Gastrocnemius medialis (tissue), 4 donors: ENCODE data around the gene DOCK4. TPM values are rescaled to one million over a fixed set of nuclear protein-coding genes. Genes with fewer than 3 reads are reported as not detected.

ENCODE experiments used
- ATAC-seq, 2 donors: fragments of 150-250 bp; one replicate each; pipeline ENCODE4 v1.9.1; 2016
- DNase-seq, 2 donors: peaks; one replicate each; pipeline ENCODE4 v3.0.0-alpha.2; 2019
- H3K27ac ChIP-seq, 4 donors: fragments of 200-600 bp; sonication (generic); 1 replicate in 1 of 4; 2 replicates in 3 of 4; pipeline ENCODE4 v1.5.1; 2016 to 2018; ENCODE audit warnings: mild to moderate bottlenecking in 2 of 4, moderate library complexity in 1 of 4
- H3K27me3 ChIP-seq, 3 donors: fragments of 200-600 bp; sonication (generic) in 2 of 3; 1 replicate in 1 of 3; 2 replicates in 2 of 3; pipeline versions ENCODE4 v1.5.1 to v1.6.0; 2016 to 2019; ENCODE audit warnings: mild to moderate bottlenecking in 1 of 3, moderate library complexity in 1 of 3
- H3K36me3 ChIP-seq, 2 donors: fragments of 200-600 bp; sonication (generic) in 1 of 2; one replicate each; pipeline ENCODE4 v1.5.1; 2017 to 2018
- H3K4me1 ChIP-seq, 2 donors: fragments of 200-600 bp; sonication (generic) in 1 of 2; one replicate each; pipeline ENCODE4 v1.5.1; 2016 to 2017; ENCODE audit warnings: mild to moderate bottlenecking in 2 of 2
- H3K4me3 ChIP-seq, 4 donors: fragments of 200-600 bp; sonication (generic) in 3 of 4; 1 replicate in 1 of 4; 2 replicates in 3 of 4; pipeline ENCODE4 v1.5.1; 2016 to 2019; ENCODE audit warnings: mild to moderate bottlenecking in 2 of 4
- H3K9me3 ChIP-seq, 3 donors: fragments of 200-600 bp; sonication (generic) in 2 of 3; 1 replicate in 1 of 3; 2 replicates in 2 of 3; pipeline ENCODE4 v1.5.1; 2016 to 2019
- CTCF ChIP-seq, 5 experiments: fragments of 450-650 bp in 3 of 5; fragments of 200-600 bp in 2 of 5; sonication (generic) in 2 of 5; IDR thresholded peaks in 4 of 5; conservative IDR thresholded peaks in 1 of 5; 1 replicate in 4 of 5; 2 replicates in 1 of 5; pipeline ENCODE4 v1.5.1; 2016 to 2019; ENCODE audit warnings: antibody characterized with exemption in 5 of 5, mild to moderate bottlenecking in 3 of 5, moderate library complexity in 3 of 5
- POLR2A ChIP-seq, 2 donors: fragments of 450-650 bp; IDR thresholded peaks; one replicate each; pipeline ENCODE4 v1.6.1; 2017; ENCODE audit warnings: antibody characterized with exemption in 2 of 2, mild to moderate bottlenecking in 2 of 2, moderate library complexity in 2 of 2
- in situ Hi-C, 4 donors: fragments of 200-750 bp; cut with MboI; loops; one replicate each; pipeline versions ENCODE4 v1.15.0 to v1.8.0; 2017; ENCODE audit warnings: low sequenced_read_pairs in 4 of 4
- intact Hi-C: fragments of 100-400 bp; cut with DNase I; formaldehyde crosslinking; loops from one replicate; pipeline ENCODE4 v1.15.1; 2023; ENCODE audit warnings: low total_unique reads
- total RNA-seq, 4 donors: library from RNA; depleted of rRNA; stranded (reverse); fragments of >200 nt; gene quantifications; one replicate each; pipeline versions ENCODE4 v1.1.0 to v1.2.3, GENCODE V29; 2016

DOCK4 gene
- total RNA-seq, 4 donors from 2014 or later: 8.7 to 12.0 (median 10.2) TPM

GRCh38 chr7:111982804-111983203 lies 223.4 kb downstream of the DOCK4 start:
- ATAC-seq: no peak
- in situ Hi-C loops: no loop called here
- peaks cover 0 to 5% of the 10 kb centered on the region in 2 donors for H3K4me1 ChIP-seq
- H3K27me3 ChIP-seq: no peaks in the 10 kb centered on the region
- no peak overlapping the region for H3K4me3 ChIP-seq
- intact Hi-C loops: no loop called here
- DNase-seq: no peak
- no peak overlapping the region for H3K27ac ChIP-seq
- no peaks in the 10 kb centered on the region for H3K36me3 ChIP-seq
- no peak for TF ChIP-seq CTCF (IDR thresholded peaks at IDR 0.05 in 4 of 5, conservative IDR thresholded peaks at IDR 0.05 in 1 of 5)
- TF ChIP-seq POLR2A (IDR thresholded peaks at IDR 0.05): no peak
- no peaks in the 10 kb centered on the region for H3K9me3 ChIP-seq

- DNase-seq: no peak
- intact Hi-C loops: no loop called here
- no peak for ATAC-seq
- Histone ChIP-seq H3K4me1 (peaks cover 0 to 5% of the 10 kb centered on the region in 2 donors), H3K27me3 (no peaks in the 10 kb centered on the region), H3K36me3 (no peaks in the 10 kb centered on the region), H3K9me3 (no peaks in the 10 kb centered on the region), H3K4me3 (no peak overlapping the region), H3K27ac (no peak overlapping the region)
- in situ Hi-C loops: no loop called here
- TF ChIP-seq CTCF (IDR thresholded peaks at IDR 0.05 in 4 of 5, conservative IDR thresholded peaks at IDR 0.05 in 1 of 5) (no peak), POLR2A (IDR thresholded peaks at IDR 0.05) (no peak)
Observed at GRCh38 chr7:111982133-111982532, 224.1 kb downstream of the DOCK4 start.

- H3K27me3 ChIP-seq: no peaks in the 10 kb centered on the region
- TF ChIP-seq CTCF (IDR thresholded peaks at IDR 0.05 in 4 of 5, conservative IDR thresholded peaks at IDR 0.05 in 1 of 5) (no peak), POLR2A (IDR thresholded peaks at IDR 0.05) (no peak)
- H3K4me1 ChIP-seq: peaks cover 0 to 2% of the 10 kb centered on the region in 2 donors
- no peak overlapping the region for H3K27ac ChIP-seq
- ATAC-seq (no peak), DNase-seq (no peak)
- no peak overlapping the region for H3K4me3 ChIP-seq
- no peaks in the 10 kb centered on the region for H3K9me3 ChIP-seq
- intact Hi-C loops (no loop called here), in situ Hi-C loops (no loop called here)
- H3K36me3 ChIP-seq: no peaks in the 10 kb centered on the region
Observed at GRCh38 chr7:111980725-111981124, 225.5 kb downstream of the DOCK4 start.

- Histone ChIP-seq H3K27me3 (no peaks in the 10 kb centered on the region), H3K9me3 (no peaks in the 10 kb centered on the region), H3K27ac (no peak overlapping the region), H3K4me3 (no peak overlapping the region), H3K36me3 (no peaks in the 10 kb centered on the region), H3K4me1 (no peaks in the 10 kb centered on the region)
- DNase-seq (no peak), ATAC-seq (no peak)
- in situ Hi-C loops: no loop called here
- TF ChIP-seq POLR2A (IDR thresholded peaks at IDR 0.05) (no peak), CTCF (IDR thresholded peaks at IDR 0.05 in 4 of 5, conservative IDR thresholded peaks at IDR 0.05 in 1 of 5) (no peak)
- intact Hi-C loops: no loop called here
Observed at GRCh38 chr7:111975346-111975745, 230.9 kb downstream of the DOCK4 start.

- intact Hi-C loops (no loop called here), in situ Hi-C loops (loop anchor here in 3 of 4 donors (25.0 kb wide), 1 partner anchor 451 kb away; no protein-coding TSS in a partner anchor)
- no peaks in the 10 kb centered on the region for H3K27me3 ChIP-seq
- no peaks in the 10 kb centered on the region for H3K9me3 ChIP-seq
- no peak overlapping the region for H3K4me3 ChIP-seq
- no peak overlapping the region for H3K27ac ChIP-seq
- H3K36me3 ChIP-seq: no peaks in the 10 kb centered on the region
- peaks cover 0 to 3% of the 10 kb centered on the region in 2 donors for H3K4me1 ChIP-seq
- TF ChIP-seq POLR2A (IDR thresholded peaks at IDR 0.05) (no peak), CTCF (IDR thresholded peaks at IDR 0.05 in 4 of 5, conservative IDR thresholded peaks at IDR 0.05 in 1 of 5) (no peak)
- ATAC-seq: no peak
- no peak for DNase-seq
Observed at GRCh38 chr7:111960984-111961383, 245.2 kb downstream of the DOCK4 start.
